ENCODE measurements around the gene GAB2.

The GAB2 gene

GRCh38 chr11:78392854-78393253, 24.8 kb downstream of the GAB2 start:
- Histone ChIP-seq H3K4me3 (ENCODE audit: low read length) (no peak overlapping the region), H3K4me2 (ENCODE audit: low read length) (no peak overlapping the region), H3K27me3 (ENCODE audit: control insufficient read depth, insufficient read depth, low read length) (no peaks in the 10 kb centered on the region), H3K4me1 (ENCODE audit: control insufficient read depth, insufficient read depth, low read length) (no peaks in the 10 kb centered on the region), H3K9ac (ENCODE audit: low read depth, low read length) (no peak overlapping the region), H3K9me3 (replicated peaks; ENCODE audit: low read length) (no peaks in the 10 kb centered on the region), H3K36me3 (ENCODE audit: insufficient read depth, low read length) (no peaks in the 10 kb centered on the region)

- H3K9me3 ChIP-seq (replicated peaks; ENCODE audit: low read length) = no peaks in the 10 kb centered on the region
- no peaks in the 10 kb centered on the region for H3K27me3 ChIP-seq (ENCODE audit: control insufficient read depth, insufficient read depth, low read length)
- no peak overlapping the region for H3K9ac ChIP-seq (ENCODE audit: low read depth, low read length)
- no peaks in the 10 kb centered on the region for H3K4me1 ChIP-seq (ENCODE audit: control insufficient read depth, insufficient read depth, low read length)
- no peak overlapping the region for H3K4me2 ChIP-seq (ENCODE audit: low read length)
- no peak overlapping the region for H3K4me3 ChIP-seq (ENCODE audit: low read length)
- no peaks in the 10 kb centered on the region for H3K36me3 ChIP-seq (ENCODE audit: insufficient read depth, low read length)
Measured at GRCh38 chr11:78391424-78391823, 26.2 kb downstream of the GAB2 start.

DNA sequence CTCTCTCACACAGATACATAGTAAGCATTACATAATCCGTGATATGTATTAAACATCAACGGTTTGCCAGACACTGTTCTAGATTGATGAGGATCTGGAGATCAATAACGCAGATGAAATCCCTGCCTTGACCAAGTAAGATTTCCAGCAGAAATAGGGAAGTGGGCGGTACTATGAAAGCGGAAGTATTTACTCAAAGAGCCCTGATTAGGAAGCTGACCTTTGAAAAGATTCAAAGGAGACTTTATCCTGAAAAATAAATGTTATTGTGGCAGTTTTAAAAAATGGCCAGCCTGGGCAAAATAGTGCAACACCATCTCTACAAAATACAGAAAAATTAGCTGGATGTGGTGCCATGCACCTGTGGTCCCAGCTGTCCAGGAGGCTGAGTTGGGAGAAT, 26.8 kb downstream of the GAB2 start:
- no peak overlapping the region for H3K4me3 ChIP-seq (ENCODE audit: low read length)
- H3K4me1 ChIP-seq (ENCODE audit: control insufficient read depth, insufficient read depth, low read length) = no peaks in the 10 kb centered on the region
- H3K27me3 ChIP-seq (ENCODE audit: control insufficient read depth, insufficient read depth, low read length) = no peaks in the 10 kb centered on the region
- no peaks in the 10 kb centered on the region for H3K36me3 ChIP-seq (ENCODE audit: insufficient read depth, low read length)
- H3K9ac ChIP-seq (ENCODE audit: low read depth, low read length) = no peak overlapping the region
- H3K4me2 ChIP-seq (ENCODE audit: low read length) = no peak overlapping the region
- no peaks in the 10 kb centered on the region for H3K9me3 ChIP-seq (replicated peaks; ENCODE audit: low read length)

DNA sequence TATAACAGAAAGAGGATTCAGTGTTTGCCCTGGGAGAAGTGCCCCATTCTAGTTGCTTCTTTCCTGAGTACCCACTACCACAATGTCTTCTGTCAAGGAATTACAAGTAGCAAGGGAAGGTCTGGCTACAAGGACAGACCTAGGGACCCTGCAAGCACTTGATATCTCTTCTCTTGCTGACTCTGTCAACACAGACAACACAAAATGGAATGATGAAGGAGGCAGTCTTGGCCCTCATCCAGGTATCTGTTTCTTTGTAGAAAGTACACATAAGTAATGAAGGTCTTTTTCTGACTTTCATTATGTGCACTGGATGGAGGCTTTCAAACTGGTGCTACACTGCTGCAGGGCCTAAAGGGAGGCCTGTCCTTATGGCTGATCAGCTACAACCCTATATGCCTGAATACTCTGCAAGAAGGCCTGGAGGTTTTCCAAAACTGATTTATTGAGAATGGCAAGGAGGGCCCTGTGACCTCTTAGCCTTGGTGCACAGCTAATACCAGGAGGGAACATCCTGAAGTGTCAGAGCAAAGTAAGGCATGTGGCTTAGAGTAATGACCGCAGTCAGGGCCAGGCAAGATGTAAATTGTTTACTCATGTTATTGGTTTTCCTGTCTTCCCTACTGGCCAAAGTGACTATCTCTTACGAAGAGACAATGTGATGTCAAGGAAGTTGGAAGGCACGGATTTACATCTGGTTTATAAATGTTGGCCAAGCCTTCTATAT, 31.2 kb downstream of the GAB2 start:
- H3K9me3 ChIP-seq (replicated peaks; ENCODE audit: low read length) = no peaks in the 10 kb centered on the region
- no peaks in the 10 kb centered on the region for H3K36me3 ChIP-seq (ENCODE audit: insufficient read depth, low read length)
- no peaks in the 10 kb centered on the region for H3K4me1 ChIP-seq (ENCODE audit: control insufficient read depth, insufficient read depth, low read length)
- H3K9ac ChIP-seq (ENCODE audit: low read depth, low read length) = no peak overlapping the region
- no peaks in the 10 kb centered on the region for H3K27me3 ChIP-seq (ENCODE audit: control insufficient read depth, insufficient read depth, low read length)
- no peak overlapping the region for H3K4me3 ChIP-seq (ENCODE audit: low read length)
- H3K4me2 ChIP-seq (ENCODE audit: low read length) = no peak overlapping the region

GRCh38 chr11:78385205-78385604, 32.4 kb downstream of the GAB2 start:
- H3K36me3 ChIP-seq (ENCODE audit: insufficient read depth, low read length) = no peaks in the 10 kb centered on the region
- H3K9me3 ChIP-seq (replicated peaks; ENCODE audit: low read length) = no peaks in the 10 kb centered on the region
- no peaks in the 10 kb centered on the region for H3K27me3 ChIP-seq (ENCODE audit: control insufficient read depth, insufficient read depth, low read length)
- no peak overlapping the region for H3K9ac ChIP-seq (ENCODE audit: low read depth, low read length)
- no peak overlapping the region for H3K4me2 ChIP-seq (ENCODE audit: low read length)
- H3K4me3 ChIP-seq (ENCODE audit: low read length) = no peak overlapping the region
- H3K4me1 ChIP-seq (ENCODE audit: control insufficient read depth, insufficient read depth, low read length) = no peaks in the 10 kb centered on the region

DNA sequence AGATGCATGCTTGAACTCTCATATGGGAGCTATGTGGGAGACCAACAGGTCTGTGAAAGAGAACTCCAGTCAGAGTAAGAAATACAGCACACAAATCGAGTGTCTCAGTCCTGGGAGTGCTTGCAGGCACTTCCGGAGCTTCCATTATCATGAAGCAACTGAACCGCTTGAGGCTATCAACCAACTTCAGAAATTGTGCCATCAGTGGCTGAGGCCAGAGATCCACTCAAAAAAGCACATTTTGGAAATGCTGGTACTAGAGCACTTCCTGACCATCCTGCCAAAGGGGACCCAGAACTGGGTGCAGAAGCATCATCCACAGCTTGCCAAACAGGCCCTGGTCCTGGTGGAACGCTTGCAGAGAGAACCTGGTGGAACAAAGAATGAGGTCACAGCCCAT, 33.4 kb downstream of the GAB2 start:
- Histone ChIP-seq H3K4me3 (ENCODE audit: low read length) (no peak overlapping the region), H3K27me3 (ENCODE audit: control insufficient read depth, insufficient read depth, low read length) (no peaks in the 10 kb centered on the region), H3K9me3 (replicated peaks; ENCODE audit: low read length) (no peaks in the 10 kb centered on the region), H3K4me1 (ENCODE audit: control insufficient read depth, insufficient read depth, low read length) (no peaks in the 10 kb centered on the region), H3K9ac (ENCODE audit: low read depth, low read length) (no peak overlapping the region), H3K36me3 (ENCODE audit: insufficient read depth, low read length) (no peaks in the 10 kb centered on the region), H3K4me2 (ENCODE audit: low read length) (no peak overlapping the region)

GRCh38 chr11:78381865-78382264, 35.8 kb downstream of the GAB2 start:
- Histone ChIP-seq H3K4me3 (ENCODE audit: low read length) (no peak overlapping the region), H3K9ac (ENCODE audit: low read depth, low read length) (no peak overlapping the region), H3K4me1 (ENCODE audit: control insufficient read depth, insufficient read depth, low read length) (no peaks in the 10 kb centered on the region), H3K36me3 (ENCODE audit: insufficient read depth, low read length) (no peaks in the 10 kb centered on the region), H3K4me2 (ENCODE audit: low read length) (no peak overlapping the region), H3K27me3 (ENCODE audit: control insufficient read depth, insufficient read depth, low read length) (no peaks in the 10 kb centered on the region), H3K9me3 (replicated peaks; ENCODE audit: low read length) (no peaks in the 10 kb centered on the region)

DNA sequence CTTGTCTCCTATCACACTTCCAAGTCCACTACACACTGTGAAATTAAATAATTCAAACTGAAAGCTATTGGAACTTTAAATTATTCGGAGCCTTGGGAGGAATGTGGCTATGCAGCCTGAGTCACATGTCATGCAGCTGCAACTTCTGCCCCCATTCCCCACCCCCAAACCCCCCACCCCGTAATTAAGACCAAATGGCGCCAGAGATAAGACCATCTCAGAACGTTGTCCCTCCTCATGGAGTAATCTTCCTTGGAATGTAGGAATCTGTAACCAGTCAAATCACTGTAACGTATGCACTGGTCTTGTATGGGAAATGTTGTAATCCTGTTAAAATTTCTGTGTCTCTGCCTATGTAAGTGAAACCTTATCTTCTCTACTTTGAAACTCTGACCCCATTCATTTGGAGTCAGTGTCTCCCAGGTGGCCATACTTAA, 37.0 kb downstream of the GAB2 start:
- H3K36me3 ChIP-seq (ENCODE audit: insufficient read depth, low read length) = no peaks in the 10 kb centered on the region
- no peak overlapping the region for H3K4me3 ChIP-seq (ENCODE audit: low read length)
- no peak overlapping the region for H3K4me2 ChIP-seq (ENCODE audit: low read length)
- no peaks in the 10 kb centered on the region for H3K4me1 ChIP-seq (ENCODE audit: control insufficient read depth, insufficient read depth, low read length)
- no peaks in the 10 kb centered on the region for H3K9me3 ChIP-seq (replicated peaks; ENCODE audit: low read length)
- H3K9ac ChIP-seq (ENCODE audit: low read depth, low read length) = no peak overlapping the region
- H3K27me3 ChIP-seq (ENCODE audit: control insufficient read depth, insufficient read depth, low read length) = no peaks in the 10 kb centered on the region

- Histone ChIP-seq H3K4me2 (ENCODE audit: low read length) (no peak overlapping the region), H3K36me3 (ENCODE audit: insufficient read depth, low read length) (no peaks in the 10 kb centered on the region), H3K9ac (ENCODE audit: low read depth, low read length) (no peak overlapping the region), H3K4me3 (ENCODE audit: low read length) (no peak overlapping the region), H3K4me1 (ENCODE audit: control insufficient read depth, insufficient read depth, low read length) (no peaks in the 10 kb centered on the region), H3K27me3 (ENCODE audit: control insufficient read depth, insufficient read depth, low read length) (no peaks in the 10 kb centered on the region), H3K9me3 (replicated peaks; ENCODE audit: low read length) (no peaks in the 10 kb centered on the region)
Measured at GRCh38 chr11:78379039-78379670, 38.5 kb downstream of the GAB2 start.

- H3K27me3 ChIP-seq (ENCODE audit: control insufficient read depth, insufficient read depth, low read length) = no peaks in the 10 kb centered on the region
- H3K4me3 ChIP-seq (ENCODE audit: low read length) = no peak overlapping the region
- H3K4me2 ChIP-seq (ENCODE audit: low read length) = no peak overlapping the region
- no peaks in the 10 kb centered on the region for H3K4me1 ChIP-seq (ENCODE audit: control insufficient read depth, insufficient read depth, low read length)
- H3K9ac ChIP-seq (ENCODE audit: low read depth, low read length) = no peak overlapping the region
- no peaks in the 10 kb centered on the region for H3K36me3 ChIP-seq (ENCODE audit: insufficient read depth, low read length)
- H3K9me3 ChIP-seq (replicated peaks; ENCODE audit: low read length) = no peaks in the 10 kb centered on the region
Measured at GRCh38 chr11:78377625-78378418, 39.8 kb downstream of the GAB2 start.

DNA sequence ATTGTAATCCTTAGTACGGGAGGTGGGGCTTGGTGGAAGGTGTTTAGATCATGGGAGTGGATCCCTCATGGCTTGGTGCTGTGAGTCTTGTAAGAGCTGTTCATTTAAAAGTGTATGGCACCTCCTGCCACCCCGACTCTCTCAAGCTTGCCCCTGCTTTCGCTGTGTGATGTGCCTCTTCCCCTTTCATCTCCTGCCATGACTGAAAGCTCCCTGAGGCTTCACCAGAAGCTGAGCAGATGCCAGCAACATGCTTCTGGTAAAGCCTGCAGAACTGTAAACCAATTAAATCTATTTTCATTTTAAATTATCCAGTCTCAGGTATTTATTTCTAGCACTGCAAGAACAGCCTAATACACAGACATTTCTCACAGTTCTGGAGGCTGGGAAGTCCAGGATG, 40.8 kb downstream of the GAB2 start:
- Histone ChIP-seq H3K4me1 (ENCODE audit: control insufficient read depth, insufficient read depth, low read length) (no peaks in the 10 kb centered on the region), H3K4me3 (ENCODE audit: low read length) (no peak overlapping the region), H3K9me3 (replicated peaks; ENCODE audit: low read length) (no peaks in the 10 kb centered on the region), H3K9ac (ENCODE audit: low read depth, low read length) (no peak overlapping the region), H3K36me3 (ENCODE audit: insufficient read depth, low read length) (no peaks in the 10 kb centered on the region), H3K4me2 (ENCODE audit: low read length) (no peak overlapping the region), H3K27me3 (ENCODE audit: control insufficient read depth, insufficient read depth, low read length) (no peaks in the 10 kb centered on the region)
